K562 (cell line): ENCODE results near the gene FLCN. TPM values are rescaled to one million over a fixed set of nuclear protein-coding genes. Genes with fewer than 3 reads are reported as not detected.

Source experiments
- DACH1 ChIP-seq: fragments of 450-650 bp; IDR thresholded peaks from 2 replicates; pipeline ENCODE4 v1.6.1; 2018; ENCODE audit not compliant: partially characterized antibody
- DPF2 ChIP-seq: fragments of 450-650 bp; IDR thresholded peaks from 2 replicates; pipeline ENCODE4 v1.6.1; 2016
- E4F1 ChIP-seq: fragments of 250-450 bp; sonication (Bioruptor Pico); IDR thresholded peaks from 2 replicates; pipeline ENCODE4 v1.5.0; 2021; ENCODE audit warnings: mild to moderate bottlenecking, borderline replicate concordance
- KLF6 ChIP-seq: fragments of 250-450 bp; sonication (Bioruptor Pico); IDR thresholded peaks from 2 replicates; pipeline ENCODE4 v1.4.0; 2020; ENCODE audit warnings: mild to moderate bottlenecking, moderate library complexity, borderline replicate concordance
- NCOA4 ChIP-seq: fragments of 450-650 bp; IDR thresholded peaks from 2 replicates; pipeline ENCODE4 v1.6.1; 2018; ENCODE audit warnings: mild to moderate bottlenecking; ENCODE audit not compliant: partially characterized antibody
- NFE2L1 ChIP-seq: fragments of 450-650 bp; IDR thresholded peaks from 2 replicates; pipeline ENCODE4 v1.6.1; 2016; ENCODE audit warnings: missing genetic modification characterization, low read depth, mild to moderate bottlenecking, missing compliant biosample characterization, moderate library complexity, borderline replicate concordance
- PHF21A ChIP-seq: fragments of 450-650 bp; IDR thresholded peaks from 2 replicates; pipeline ENCODE4 v1.6.1; 2017; ENCODE audit warnings: low read depth, borderline replicate concordance
- PHF8 ChIP-seq: fragments of 200-600 bp; sonication (generic); IDR thresholded peaks from 2 replicates; pipeline ENCODE4 v1.6.1; 2012; ENCODE audit warnings: mixed run types, mild to moderate bottlenecking, inconsistent platforms, low read length, moderate library complexity, borderline replicate concordance
- RUNX1 ChIP-seq: sonication (generic); IDR thresholded peaks from 2 replicates; pipeline ENCODE4 v1.6.1; 2016; ENCODE audit warnings: antibody characterized with exemption, low read depth
- SIX5 ChIP-seq, 2 experiments: IDR thresholded peaks; 2 replicates each; pipeline ENCODE4 v1.6.1; 2011; ENCODE audit warnings: low read length in 2 of 2, borderline replicate concordance in 1 of 2, low read depth in 1 of 2, mild to moderate bottlenecking in 1 of 2, moderate library complexity in 1 of 2; ENCODE audit not compliant: insufficient read depth in 1 of 2
- ZBTB33 ChIP-seq: sonication (generic); formaldehyde crosslinking; IDR thresholded peaks from 2 replicates; pipeline ENCODE4 v1.8.1; 2023; ENCODE audit warnings: mild to moderate bottlenecking, missing genetic modification reagents
- ZNF212 ChIP-seq: fragments of 450-650 bp; formaldehyde crosslinking; IDR thresholded peaks from 2 replicates; pipeline ENCODE4 v1.4.0; 2020; ENCODE audit warnings: mild to moderate bottlenecking
- ZNF217 ChIP-seq: sonication (generic); formaldehyde crosslinking; IDR thresholded peaks from 2 replicates; pipeline ENCODE4 v1.8.0; 2022; ENCODE audit warnings: mild to moderate bottlenecking, missing genetic modification reagents
- ZNF507 ChIP-seq: conservative IDR thresholded peaks from 2 replicates; pipeline ENCODE4 v1.6.1; 2017; ENCODE audit warnings: missing genetic modification characterization, missing compliant biosample characterization
- ZNF589 ChIP-seq: fragments of 200-800 bp; sonication (Bioruptor generic); IDR thresholded peaks from 2 replicates; pipeline ENCODE4 v1.6.1; 2016; ENCODE audit warnings: low read depth, missing genetic modification characterization, missing compliant biosample characterization
- polyA plus RNA-seq, 8 experiments: library from polyadenylated mRNA; depleted of rRNA in 4 of 8; stranded (reverse) in 5 of 8; unstranded in 3 of 8; fragments of >200 nt; fragmentation: Nextera tagmentation in 2 of 8; fragmentation: Illumina TruSeq in 1 of 8; extraction: Ambion mirVana in 2 of 8; extraction: Trizol in 1 of 8; gene quantifications; 2 replicates each; pipeline versions ENCODE4 v1.2.1 to v1.2.3, GENCODE V29; 2011 to 2014; ENCODE audit warnings: inconsistent platforms in 1 of 8, missing spikeins in 1 of 8
- total RNA-seq, 7 experiments: library from RNA; depleted of rRNA in 6 of 7; stranded (reverse); fragments of >200 nt in 6 of 7; fragmentation: Illumina TruSeq in 2 of 7; extraction: Trizol in 2 of 7; gene quantifications; 2 replicates each; pipeline versions ENCODE4 v1.2.1 to v1.2.3, GENCODE V29; 2011 to 2021; ENCODE audit warnings: low replicate concordance in 1 of 7
- TF ChIP-seq, protein P1 (sequence below): sonication (generic); formaldehyde crosslinking; IDR thresholded peaks from 2 replicates; pipeline ENCODE4 v1.8.0; 2022; ENCODE audit warnings: missing genetic modification reagents, mild to moderate bottlenecking, borderline replicate concordance
- TF ChIP-seq, protein P2 (sequence below): fragments of 250-450 bp; sonication (Bioruptor Pico); IDR thresholded peaks from 2 replicates; pipeline ENCODE4 v1.6.1; 2021; ENCODE audit warnings: mild to moderate bottlenecking
- TF ChIP-seq, protein P3 (sequence below): sonication (generic); formaldehyde crosslinking; IDR thresholded peaks from 2 replicates; pipeline ENCODE4 v1.8.1; 2023; ENCODE audit warnings: mild to moderate bottlenecking, missing genetic modification reagents

The FLCN gene
- total and polyA plus RNA-seq, 9 of the 15 experiments (the other 6 are each of a cell fraction or from before 2014, with no cell fraction given), result 1.6 to 33.5 (median 10.9) TPM

- 0 out of 2 replicates have a peak, but pooled peaks have one; percentile 8 for TF ChIP-seq ZBTB33 (CRISPR knock-in tag)
- no peak for TF ChIP-seq DPF2
- TF ChIP-seq, protein P1, sequence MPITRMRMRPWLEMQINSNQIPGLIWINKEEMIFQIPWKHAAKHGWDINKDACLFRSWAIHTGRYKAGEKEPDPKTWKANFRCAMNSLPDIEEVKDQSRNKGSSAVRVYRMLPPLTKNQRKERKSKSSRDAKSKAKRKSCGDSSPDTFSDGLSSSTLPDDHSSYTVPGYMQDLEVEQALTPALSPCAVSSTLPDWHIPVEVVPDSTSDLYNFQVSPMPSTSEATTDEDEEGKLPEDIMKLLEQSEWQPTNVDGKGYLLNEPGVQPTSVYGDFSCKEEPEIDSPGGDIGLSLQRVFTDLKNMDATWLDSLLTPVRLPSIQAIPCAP (CRISPR knock-in tag), result no peak
- no peak for TF ChIP-seq ZNF507 (tag)
- TF ChIP-seq PHF8, result peak; percentile 84; the same call in 1 of the 2 replicates
- no peak for TF ChIP-seq E4F1 (CRISPR knock-in tag)
- no peak for TF ChIP-seq RUNX1
- TF ChIP-seq NCOA4, result no peak
- no peak for TF ChIP-seq ZNF589 (CRISPR knock-in tag)
- no peak for TF ChIP-seq DACH1
- no peak for TF ChIP-seq SIX5 (IDR thresholded peaks at IDR 0.05; ENCODE audit: borderline replicate concordance in 1 of 2, insufficient read depth in 1 of 2, low read depth in 1 of 2, low read length in 2 of 2)
- TF ChIP-seq ZNF217 (CRISPR knock-in tag), result no peak
- TF ChIP-seq, protein P2, sequence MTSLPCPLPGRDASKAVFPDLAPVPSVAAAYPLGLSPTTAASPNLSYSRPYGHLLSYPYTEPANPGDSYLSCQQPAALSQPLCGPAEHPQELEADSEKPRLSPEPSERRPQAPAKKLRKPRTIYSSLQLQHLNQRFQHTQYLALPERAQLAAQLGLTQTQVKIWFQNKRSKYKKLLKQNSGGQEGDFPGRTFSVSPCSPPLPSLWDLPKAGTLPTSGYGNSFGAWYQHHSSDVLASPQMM, result no peak
- TF ChIP-seq KLF6 (CRISPR knock-in tag), result no peak
- no peak for TF ChIP-seq NFE2L1 (tag)
- TF ChIP-seq, protein P3, sequence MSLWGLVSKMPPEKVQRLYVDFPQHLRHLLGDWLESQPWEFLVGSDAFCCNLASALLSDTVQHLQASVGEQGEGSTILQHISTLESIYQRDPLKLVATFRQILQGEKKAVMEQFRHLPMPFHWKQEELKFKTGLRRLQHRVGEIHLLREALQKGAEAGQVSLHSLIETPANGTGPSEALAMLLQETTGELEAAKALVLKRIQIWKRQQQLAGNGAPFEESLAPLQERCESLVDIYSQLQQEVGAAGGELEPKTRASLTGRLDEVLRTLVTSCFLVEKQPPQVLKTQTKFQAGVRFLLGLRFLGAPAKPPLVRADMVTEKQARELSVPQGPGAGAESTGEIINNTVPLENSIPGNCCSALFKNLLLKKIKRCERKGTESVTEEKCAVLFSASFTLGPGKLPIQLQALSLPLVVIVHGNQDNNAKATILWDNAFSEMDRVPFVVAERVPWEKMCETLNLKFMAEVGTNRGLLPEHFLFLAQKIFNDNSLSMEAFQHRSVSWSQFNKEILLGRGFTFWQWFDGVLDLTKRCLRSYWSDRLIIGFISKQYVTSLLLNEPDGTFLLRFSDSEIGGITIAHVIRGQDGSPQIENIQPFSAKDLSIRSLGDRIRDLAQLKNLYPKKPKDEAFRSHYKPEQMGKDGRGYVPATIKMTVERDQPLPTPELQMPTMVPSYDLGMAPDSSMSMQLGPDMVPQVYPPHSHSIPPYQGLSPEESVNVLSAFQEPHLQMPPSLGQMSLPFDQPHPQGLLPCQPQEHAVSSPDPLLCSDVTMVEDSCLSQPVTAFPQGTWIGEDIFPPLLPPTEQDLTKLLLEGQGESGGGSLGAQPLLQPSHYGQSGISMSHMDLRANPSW (CRISPR knock-in tag), result no peak
- no peak for TF ChIP-seq PHF21A
- no peak for TF ChIP-seq ZNF212 (CRISPR knock-in tag)
Observed at GRCh38 chr17:17280613-17281549, 43.9 kb upstream of the FLCN start, which contains the start of gene COPS3 (continued).
